Natural killer cell treated with Interleukin-12 subunit alpha and Interleukin-12 subunit beta and Interleukin-15 and Interleukin-18, amount 100 ng/mL, for 72 hours (primary cell): ENCODE measurements around the gene SDK1. TPM values are rescaled to one million over a fixed set of nuclear protein-coding genes. Genes with fewer than 3 reads are reported as not detected.

Experiments used
- ATAC-seq, 2 donors: fragments of 150-1000 bp; cut with Tn5 transposase in 1 of 2; sonication (Bioruptor Pico), chemical (Tn5 transposase) in 1 of 2; 2 replicates each; pipeline ENCODE4 v1.10.0; 2021
- DNase-seq: peaks from one replicate; pipeline ENCODE4 v3.0.0; 2022; ENCODE audit warnings: low spot score
- H3K27ac Mint-ChIP-seq, 2 donors: 1 replicate in 1 of 2; 2 replicates in 1 of 2; pipeline ENCODE4 v1.8.0; 2022; ENCODE audit warnings: mixed read lengths in 2 of 2, mild to moderate bottlenecking in 1 of 2, moderate library complexity in 1 of 2
- H3K27me3 Mint-ChIP-seq, 2 donors: 1 replicate in 1 of 2; 2 replicates in 1 of 2; pipeline ENCODE4 v1.8.0; 2022; ENCODE audit warnings: mixed read lengths in 2 of 2
- H3K36me3 Mint-ChIP-seq: one replicate; pipeline ENCODE4 v1.8.0; 2022; ENCODE audit warnings: mixed read lengths
- H3K4me1 Mint-ChIP-seq, 2 donors: 1 replicate in 1 of 2; 2 replicates in 1 of 2; pipeline ENCODE4 v1.8.0; 2022; ENCODE audit warnings: low read depth in 2 of 2, mixed read lengths in 2 of 2, mild to moderate bottlenecking in 1 of 2
- H3K4me3 Mint-ChIP-seq: one replicate; pipeline ENCODE4 v1.8.0; 2022; ENCODE audit warnings: mixed read lengths
- H3K9me3 Mint-ChIP-seq: 2 replicates; pipeline ENCODE4 v1.8.0; 2022; ENCODE audit warnings: mixed read lengths
- total RNA-seq, 2 donors: library from RNA; stranded (reverse); gene quantifications; one replicate each; pipeline ENCODE4 v1.2.3, GENCODE V29; 2022

Gene SDK1
- total RNA-seq, 2 donors from 2014 or later = 0.20 to 0.40 TPM

- Mint-ChIP-seq H3K27me3 (no peaks in the 10 kb centered on the region), H3K9me3 (no peaks in the 10 kb centered on the region), H3K4me1 (no peaks in the 10 kb centered on the region), H3K4me3 (no peak overlapping the region), H3K27ac (no peak overlapping the region), H3K36me3 (no peaks in the 10 kb centered on the region)
- no peak for DNase-seq
- ATAC-seq = no peak
These were observed 871.8 kb downstream of the SDK1 start for GRCh38 chr7:4172883-4173282.

GRCh38 chr7:4173615-4174014 lies 872.6 kb downstream of the SDK1 start:
- Mint-ChIP-seq H3K27ac (no peak overlapping the region), H3K27me3 (no peaks in the 10 kb centered on the region), H3K9me3 (no peaks in the 10 kb centered on the region), H3K4me3 (no peak overlapping the region), H3K4me1 (no peaks in the 10 kb centered on the region), H3K36me3 (no peaks in the 10 kb centered on the region)
- ATAC-seq = peak in 1 of 2 donors; percentile 37
- no peak for DNase-seq

- no peak for ATAC-seq
- no peaks in the 10 kb centered on the region for H3K27me3 Mint-ChIP-seq
- no peak for DNase-seq
- no peak overlapping the region for H3K4me3 Mint-ChIP-seq
- no peaks in the 10 kb centered on the region for H3K36me3 Mint-ChIP-seq
- H3K27ac Mint-ChIP-seq = no peak overlapping the region
- no peaks in the 10 kb centered on the region for H3K4me1 Mint-ChIP-seq
- H3K9me3 Mint-ChIP-seq = no peaks in the 10 kb centered on the region
These were observed 873.0 kb downstream of the SDK1 start for GRCh38 chr7:4174016-4174415.

GRCh38 chr7:4174451-4174850 lies 873.4 kb downstream of the SDK1 start:
- Mint-ChIP-seq H3K36me3 (no peaks in the 10 kb centered on the region), H3K4me3 (no peak overlapping the region), H3K4me1 (no peaks in the 10 kb centered on the region), H3K27me3 (no peaks in the 10 kb centered on the region), H3K27ac (no peak overlapping the region), H3K9me3 (no peaks in the 10 kb centered on the region)
- ATAC-seq (no peak), DNase-seq (no peak)

- Mint-ChIP-seq H3K4me1 (no peaks in the 10 kb centered on the region), H3K27me3 (no peaks in the 10 kb centered on the region), H3K4me3 (no peak overlapping the region), H3K9me3 (no peaks in the 10 kb centered on the region), H3K36me3 (no peaks in the 10 kb centered on the region), H3K27ac (no peak overlapping the region)
- DNase-seq (no peak), ATAC-seq (no peak)
These were observed 873.8 kb downstream of the SDK1 start for GRCh38 chr7:4174884-4175283.

- Mint-ChIP-seq H3K27ac (no peak overlapping the region), H3K4me3 (no peak overlapping the region), H3K4me1 (no peaks in the 10 kb centered on the region), H3K36me3 (no peaks in the 10 kb centered on the region), H3K9me3 (no peaks in the 10 kb centered on the region), H3K27me3 (no peaks in the 10 kb centered on the region)
- DNase-seq = no peak
- no peak for ATAC-seq
These were observed 874.4 kb downstream of the SDK1 start for GRCh38 chr7:4175346-4175973.

- Mint-ChIP-seq H3K9me3 (no peaks in the 10 kb centered on the region), H3K27ac (no peak overlapping the region), H3K36me3 (no peaks in the 10 kb centered on the region), H3K4me1 (no peaks in the 10 kb centered on the region), H3K4me3 (no peak overlapping the region), H3K27me3 (no peaks in the 10 kb centered on the region)
- DNase-seq (no peak), ATAC-seq (no peak)
These were observed 875.9 kb downstream of the SDK1 start for GRCh38 chr7:4177001-4177400.

GRCh38 chr7:4178416-4178815 lies 877.4 kb downstream of the SDK1 start:
- no peaks in the 10 kb centered on the region for H3K36me3 Mint-ChIP-seq
- H3K4me1 Mint-ChIP-seq = no peaks in the 10 kb centered on the region
- ATAC-seq (no peak), DNase-seq (no peak)
- H3K9me3 Mint-ChIP-seq = no peaks in the 10 kb centered on the region
- H3K27ac Mint-ChIP-seq = no peak overlapping the region
- H3K27me3 Mint-ChIP-seq = no peaks in the 10 kb centered on the region
- no peak overlapping the region for H3K4me3 Mint-ChIP-seq

- Mint-ChIP-seq H3K27ac (no peak overlapping the region), H3K36me3 (no peaks in the 10 kb centered on the region)
These were observed 878.0 kb downstream of the SDK1 start for GRCh38 chr7:4178916-4179687.

GRCh38 chr7:4179688-4180380 lies 878.8 kb downstream of the SDK1 start:
- Mint-ChIP-seq H3K27me3 (no peaks in the 10 kb centered on the region), H3K9me3 (no peaks in the 10 kb centered on the region), H3K4me3 (no peak overlapping the region), H3K27ac (no peak overlapping the region), H3K36me3 (no peaks in the 10 kb centered on the region), H3K4me1 (no peaks in the 10 kb centered on the region)
- DNase-seq (no peak), ATAC-seq (no peak)

More at GRCh38 chr7:4178916-4179687, 878.0 kb downstream of the SDK1 start:
- Mint-ChIP-seq H3K27me3 (no peaks in the 10 kb centered on the region), H3K4me3 (no peak overlapping the region), H3K9me3 (no peaks in the 10 kb centered on the region), H3K4me1 (no peaks in the 10 kb centered on the region)
- no peak for DNase-seq
- no peak for ATAC-seq

GRCh38 chr7:4181446-4181845 lies 880.4 kb downstream of the SDK1 start:
- H3K4me1 Mint-ChIP-seq = peaks cover 0 to 3% of the 10 kb centered on the region in 2 donors
- H3K27ac Mint-ChIP-seq = no peak overlapping the region
- H3K4me3 Mint-ChIP-seq = no peak overlapping the region
- H3K27me3 Mint-ChIP-seq = no peaks in the 10 kb centered on the region
- H3K36me3 Mint-ChIP-seq = no peaks in the 10 kb centered on the region
- no peaks in the 10 kb centered on the region for H3K9me3 Mint-ChIP-seq
- no peak for DNase-seq
- ATAC-seq = no peak

- Mint-ChIP-seq H3K27ac (no peak overlapping the region), H3K4me3 (no peak overlapping the region), H3K27me3 (no peaks in the 10 kb centered on the region), H3K9me3 (no peaks in the 10 kb centered on the region), H3K36me3 (no peaks in the 10 kb centered on the region), H3K4me1 (peaks cover 0 to 3% of the 10 kb centered on the region in 2 donors)
- no peak for DNase-seq
- ATAC-seq = no peak
These were observed 881.7 kb downstream of the SDK1 start for GRCh38 chr7:4182605-4183300.

- ATAC-seq (no peak), DNase-seq (no peak)
- Mint-ChIP-seq H3K27ac (no peak overlapping the region), H3K4me1 (peaks cover 0 to 3% of the 10 kb centered on the region in 2 donors), H3K4me3 (no peak overlapping the region), H3K36me3 (no peaks in the 10 kb centered on the region), H3K27me3 (peaks cover 0 to 2% of the 10 kb centered on the region in 2 donors), H3K9me3 (no peaks in the 10 kb centered on the region)
These were observed 883.6 kb downstream of the SDK1 start for GRCh38 chr7:4184653-4185052.

GRCh38 chr7:4185136-4185535 lies 884.1 kb downstream of the SDK1 start:
- no peak for DNase-seq
- Mint-ChIP-seq H3K27me3 (peaks cover 0 to 2% of the 10 kb centered on the region in 2 donors), H3K4me3 (no peak overlapping the region), H3K4me1 (peaks cover 0 to 3% of the 10 kb centered on the region in 2 donors), H3K36me3 (no peaks in the 10 kb centered on the region), H3K9me3 (no peaks in the 10 kb centered on the region), H3K27ac (no peak overlapping the region)
- peak in 1 of 2 donors; percentile 15 for ATAC-seq
